NT2/D1 (cell line): ENCODE results near the gene TLX2.

Experiments used
- SUZ12 ChIP-seq: IDR thresholded peaks from 2 replicates; pipeline ENCODE4 v1.6.1; 2011; ENCODE audit not compliant: insufficient read length, insufficient read depth; ENCODE audit errors: extremely low read depth
- YY1 ChIP-seq: IDR thresholded peaks from 2 replicates; pipeline ENCODE4 v1.6.1; 2011; ENCODE audit not compliant: insufficient read length, insufficient read depth
- ZNF274 ChIP-seq: IDR thresholded peaks from 2 replicates; pipeline ENCODE4 v1.6.1; 2011; ENCODE audit warnings: mild to moderate bottlenecking, low read depth, low read length

- TF ChIP-seq ZNF274 (no peak), SUZ12 (no peak), YY1 (no peak)
Measured at GRCh38 chr2:74566076-74566753, 52.0 kb downstream of the TLX2 start.
